Kidney capillary endothelial cell (primary cell): Measurements from ENCODE around the gene CDK12.

ENCODE experiments used
- DNase-seq: peaks from one replicate; pipeline ENCODE4 v3.0.0-alpha.2; 2018; ENCODE audit warnings: low spot score

Gene CDK12

GRCh38 chr17:39582658-39583057 is 121.4 kb downstream of the CDK12 start:
- DNase-seq, result no peak
